Measurements from ENCODE around the gene CLTCL1.

The CLTCL1 gene

GRCh38 chr22:19224557-19224956 lies 67.0 kb downstream of the CLTCL1 start:
- H3K27ac ChIP-seq (ENCODE audit: low read depth in 2 of 2, low read length in 2 of 2): no peak overlapping the region
- no peaks in the 10 kb centered on the region for H3K9me3 ChIP-seq (ENCODE audit: control insufficient read depth in 2 of 2, low read length in 2 of 2)
- H3K27me3 ChIP-seq (ENCODE audit: control insufficient read depth in 2 of 2, insufficient read depth in 2 of 2, low read length in 2 of 2): no peaks in the 10 kb centered on the region
- H3K4me3 ChIP-seq (ENCODE audit: low read length in 2 of 2): no peak overlapping the region
- H3K4me1 ChIP-seq (ENCODE audit: control insufficient read depth in 2 of 2, insufficient read depth in 2 of 2, low read length in 2 of 2): no peaks in the 10 kb centered on the region
- no peak overlapping the region for H3K9ac ChIP-seq (ENCODE audit: low read depth in 1 of 2, low read length in 2 of 2)
- H3K36me3 ChIP-seq (ENCODE audit: control insufficient read depth in 2 of 2, insufficient read depth in 2 of 2, low read length in 2 of 2): peaks cover 0 to 14% of the 10 kb centered on the region in 2 donors

DNA sequence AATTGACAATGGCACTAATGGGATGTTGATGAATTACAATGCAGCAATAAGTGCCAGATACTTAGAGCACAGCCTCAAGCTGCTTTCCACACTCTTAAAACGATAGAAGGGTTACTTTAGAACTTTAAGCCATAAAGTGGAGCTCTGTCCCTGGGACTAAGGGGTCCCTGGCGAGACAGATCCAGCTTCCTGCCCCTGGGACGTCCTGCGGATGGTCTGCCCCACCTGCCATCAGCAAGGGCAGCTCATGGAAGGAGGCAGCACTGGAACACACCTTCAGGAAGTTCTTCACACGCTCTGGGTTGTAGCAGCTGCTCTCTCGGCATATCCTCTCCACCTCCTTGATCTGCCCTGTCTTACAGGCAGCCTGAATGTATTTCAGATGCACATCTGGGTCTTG lies 67.9 kb downstream of the CLTCL1 start:
- Histone ChIP-seq H3K36me3 (ENCODE audit: control insufficient read depth in 2 of 2, insufficient read depth in 2 of 2, low read length in 2 of 2) (peaks cover 0 to 14% of the 10 kb centered on the region in 2 donors), H3K9me3 (ENCODE audit: control insufficient read depth in 2 of 2, low read length in 2 of 2) (no peaks in the 10 kb centered on the region), H3K9ac (ENCODE audit: low read depth in 1 of 2, low read length in 2 of 2) (no peak overlapping the region), H3K4me1 (ENCODE audit: control insufficient read depth in 2 of 2, insufficient read depth in 2 of 2, low read length in 2 of 2) (peaks cover 0 to 3% of the 10 kb centered on the region in 2 donors), H3K27ac (ENCODE audit: low read depth in 2 of 2, low read length in 2 of 2) (no peak overlapping the region), H3K27me3 (ENCODE audit: control insufficient read depth in 2 of 2, insufficient read depth in 2 of 2, low read length in 2 of 2) (no peaks in the 10 kb centered on the region), H3K4me3 (ENCODE audit: low read length in 2 of 2) (no peak overlapping the region)

DNA sequence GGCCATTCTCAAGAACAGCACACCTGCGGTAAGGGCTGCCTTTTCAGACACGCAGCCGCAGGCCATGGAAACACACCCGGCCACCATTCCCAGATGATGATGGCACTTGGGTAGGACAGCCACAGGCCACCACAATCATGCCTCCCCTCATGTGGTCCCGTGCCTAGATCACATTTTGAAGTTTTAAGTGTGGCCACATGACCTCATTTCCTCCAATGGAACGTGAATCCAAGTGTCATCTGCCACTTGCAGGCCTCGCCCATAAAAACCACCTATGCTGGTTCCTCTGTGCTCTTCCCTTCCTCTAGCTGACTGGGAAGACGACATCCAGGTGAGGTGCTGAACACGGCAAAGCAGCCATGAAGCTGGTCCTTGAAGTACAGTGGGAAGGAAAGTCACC lies 68.4 kb downstream of the CLTCL1 start:
- H3K36me3 ChIP-seq (ENCODE audit: control insufficient read depth in 2 of 2, insufficient read depth in 2 of 2, low read length in 2 of 2): peaks cover 0 to 14% of the 10 kb centered on the region in 2 donors
- peaks cover 0 to 6% of the 10 kb centered on the region in 2 donors for H3K4me1 ChIP-seq (ENCODE audit: control insufficient read depth in 2 of 2, insufficient read depth in 2 of 2, low read length in 2 of 2)
- H3K9me3 ChIP-seq (ENCODE audit: control insufficient read depth in 2 of 2, low read length in 2 of 2): no peaks in the 10 kb centered on the region
- no peak overlapping the region for H3K9ac ChIP-seq (ENCODE audit: low read depth in 1 of 2, low read length in 2 of 2)
- H3K27me3 ChIP-seq (ENCODE audit: control insufficient read depth in 2 of 2, insufficient read depth in 2 of 2, low read length in 2 of 2): no peaks in the 10 kb centered on the region
- no peak overlapping the region for H3K4me3 ChIP-seq (ENCODE audit: low read length in 2 of 2)
- no peak overlapping the region for H3K27ac ChIP-seq (ENCODE audit: low read depth in 2 of 2, low read length in 2 of 2)

DNA sequence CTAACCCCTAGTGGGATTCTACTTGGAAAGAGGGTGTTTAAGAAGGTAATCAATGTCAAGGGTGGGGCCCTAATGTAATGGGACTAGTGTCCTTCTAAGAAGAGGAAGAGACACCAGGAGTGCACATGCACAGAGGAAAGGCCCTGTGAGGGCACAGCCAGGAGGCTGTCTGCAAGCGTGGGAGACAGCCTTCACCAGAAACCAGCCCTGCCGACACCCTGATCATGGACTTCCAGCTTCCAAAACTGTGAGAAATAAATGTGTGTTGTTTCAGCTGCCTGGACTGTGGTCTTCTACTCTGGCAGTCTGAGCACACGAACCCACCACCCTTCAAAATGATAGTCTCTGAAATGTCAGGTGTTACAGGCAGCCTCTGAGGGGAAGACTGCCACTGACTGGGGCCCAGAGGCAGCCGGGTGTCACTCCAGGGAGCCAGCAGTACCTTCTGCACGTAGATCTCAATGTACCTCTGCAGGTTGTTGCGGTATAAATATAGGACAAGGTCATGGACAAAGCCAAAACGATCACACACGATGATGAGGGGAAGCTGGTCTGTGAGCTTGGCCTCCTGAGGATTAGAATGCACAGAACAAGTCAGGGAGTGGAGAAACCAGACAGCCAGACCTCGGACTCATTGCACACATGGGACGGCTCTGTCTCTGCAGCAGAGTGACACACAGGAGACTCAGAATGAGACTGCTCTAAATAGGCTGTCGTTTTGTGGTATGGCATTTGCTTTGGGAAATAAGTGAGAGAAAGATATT lies 69.1 kb downstream of the CLTCL1 start:
- no peaks in the 10 kb centered on the region for H3K27me3 ChIP-seq (ENCODE audit: control insufficient read depth in 2 of 2, insufficient read depth in 2 of 2, low read length in 2 of 2)
- H3K27ac ChIP-seq (ENCODE audit: low read depth in 2 of 2, low read length in 2 of 2): no peak overlapping the region
- no peaks in the 10 kb centered on the region for H3K9me3 ChIP-seq (ENCODE audit: control insufficient read depth in 2 of 2, low read length in 2 of 2)
- peaks cover 0 to 9% of the 10 kb centered on the region in 2 donors for H3K4me1 ChIP-seq (ENCODE audit: control insufficient read depth in 2 of 2, insufficient read depth in 2 of 2, low read length in 2 of 2)
- no peak overlapping the region for H3K4me3 ChIP-seq (ENCODE audit: low read length in 2 of 2)
- peaks cover 0 to 14% of the 10 kb centered on the region in 2 donors for H3K36me3 ChIP-seq (ENCODE audit: control insufficient read depth in 2 of 2, insufficient read depth in 2 of 2, low read length in 2 of 2)
- no peak overlapping the region for H3K9ac ChIP-seq (ENCODE audit: low read depth in 1 of 2, low read length in 2 of 2)

- Histone ChIP-seq H3K4me1 (ENCODE audit: control insufficient read depth in 2 of 2, insufficient read depth in 2 of 2, low read length in 2 of 2) (peaks cover 0 to 9% of the 10 kb centered on the region in 2 donors), H3K27ac (ENCODE audit: low read depth in 2 of 2, low read length in 2 of 2) (no peak overlapping the region), H3K9ac (ENCODE audit: low read depth in 1 of 2, low read length in 2 of 2) (no peak overlapping the region), H3K4me3 (ENCODE audit: low read length in 2 of 2) (no peak overlapping the region), H3K27me3 (ENCODE audit: control insufficient read depth in 2 of 2, insufficient read depth in 2 of 2, low read length in 2 of 2) (no peaks in the 10 kb centered on the region), H3K9me3 (ENCODE audit: control insufficient read depth in 2 of 2, low read length in 2 of 2) (no peaks in the 10 kb centered on the region), H3K36me3 (ENCODE audit: control insufficient read depth in 2 of 2, insufficient read depth in 2 of 2, low read length in 2 of 2) (peaks cover 0 to 14% of the 10 kb centered on the region in 2 donors)
These were observed 70.7 kb downstream of the CLTCL1 start for GRCh38 chr22:19220867-19221266.

- Histone ChIP-seq H3K9me3 (ENCODE audit: control insufficient read depth in 2 of 2, low read length in 2 of 2) (no peaks in the 10 kb centered on the region), H3K4me1 (ENCODE audit: control insufficient read depth in 2 of 2, insufficient read depth in 2 of 2, low read length in 2 of 2) (peaks cover 0 to 9% of the 10 kb centered on the region in 2 donors), H3K9ac (ENCODE audit: low read depth in 1 of 2, low read length in 2 of 2) (no peak overlapping the region), H3K4me3 (ENCODE audit: low read length in 2 of 2) (no peak overlapping the region), H3K27me3 (ENCODE audit: control insufficient read depth in 2 of 2, insufficient read depth in 2 of 2, low read length in 2 of 2) (no peaks in the 10 kb centered on the region), H3K36me3 (ENCODE audit: control insufficient read depth in 2 of 2, insufficient read depth in 2 of 2, low read length in 2 of 2) (peaks cover 2 to 14% of the 10 kb centered on the region in 2 donors), H3K27ac (ENCODE audit: low read depth in 2 of 2, low read length in 2 of 2) (no peak overlapping the region)
These were observed 72.8 kb downstream of the CLTCL1 start for GRCh38 chr22:19218541-19219233.

DNA sequence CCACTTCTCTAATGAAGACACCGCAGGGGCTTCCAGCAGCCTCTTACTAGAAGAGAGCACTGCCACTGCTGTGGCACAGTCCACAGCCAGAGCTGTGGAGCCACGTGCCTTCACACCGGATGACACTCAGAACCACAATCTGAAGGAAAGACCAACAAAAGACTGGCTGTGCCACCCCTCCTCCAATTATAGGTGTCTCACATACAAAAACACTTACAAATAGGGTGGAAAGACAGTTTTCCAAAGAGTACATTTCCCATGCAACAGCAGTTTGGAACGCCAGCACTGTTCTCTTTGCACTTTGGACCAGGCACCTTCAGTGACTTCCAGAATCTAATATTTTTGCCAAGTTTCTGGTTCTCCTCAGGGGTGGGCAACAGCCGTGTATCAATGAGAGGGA lies 74.9 kb downstream of the CLTCL1 start:
- peaks cover 0 to 2% of the 10 kb centered on the region in 2 donors for H3K36me3 ChIP-seq (ENCODE audit: control insufficient read depth in 2 of 2, insufficient read depth in 2 of 2, low read length in 2 of 2)
- no peaks in the 10 kb centered on the region for H3K9me3 ChIP-seq (ENCODE audit: control insufficient read depth in 2 of 2, low read length in 2 of 2)
- H3K27me3 ChIP-seq (ENCODE audit: control insufficient read depth in 2 of 2, insufficient read depth in 2 of 2, low read length in 2 of 2): no peaks in the 10 kb centered on the region
- H3K4me1 ChIP-seq (ENCODE audit: control insufficient read depth in 2 of 2, insufficient read depth in 2 of 2, low read length in 2 of 2): peaks cover 0 to 9% of the 10 kb centered on the region in 2 donors
- no peak overlapping the region for H3K27ac ChIP-seq (ENCODE audit: low read depth in 2 of 2, low read length in 2 of 2)
- H3K4me3 ChIP-seq (ENCODE audit: low read length in 2 of 2): no peak overlapping the region
- H3K9ac ChIP-seq (ENCODE audit: low read depth in 1 of 2, low read length in 2 of 2): no peak overlapping the region

DNA sequence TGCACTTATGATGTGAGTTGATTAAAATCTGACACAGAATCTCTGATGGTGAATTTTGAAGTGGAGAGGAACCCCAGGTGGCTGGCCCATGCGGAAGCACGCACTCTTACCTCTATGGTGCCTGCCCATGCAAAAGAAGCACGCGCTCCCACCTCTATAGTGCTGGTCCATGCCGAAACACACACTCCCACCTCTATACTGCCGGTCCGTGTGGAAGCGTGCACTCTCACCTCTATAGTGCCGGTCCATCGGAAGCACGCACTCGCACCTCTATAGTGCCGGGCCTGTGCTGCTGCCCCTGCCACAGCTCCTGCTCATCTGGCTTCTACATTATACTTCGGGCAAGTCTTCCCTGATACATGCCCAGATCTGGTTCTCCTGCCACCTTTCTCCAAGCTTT lies 76.2 kb downstream of the CLTCL1 start:
- Histone ChIP-seq H3K9me3 (ENCODE audit: control insufficient read depth in 2 of 2, low read length in 2 of 2) (no peaks in the 10 kb centered on the region), H3K36me3 (ENCODE audit: control insufficient read depth in 2 of 2, insufficient read depth in 2 of 2, low read length in 2 of 2) (peaks cover 0 to 2% of the 10 kb centered on the region in 2 donors), H3K4me3 (ENCODE audit: low read length in 2 of 2) (no peak overlapping the region), H3K27me3 (ENCODE audit: control insufficient read depth in 2 of 2, insufficient read depth in 2 of 2, low read length in 2 of 2) (no peaks in the 10 kb centered on the region), H3K9ac (ENCODE audit: low read depth in 1 of 2, low read length in 2 of 2) (no peak overlapping the region), H3K27ac (ENCODE audit: low read depth in 2 of 2, low read length in 2 of 2) (no peak overlapping the region), H3K4me1 (ENCODE audit: control insufficient read depth in 2 of 2, insufficient read depth in 2 of 2, low read length in 2 of 2) (peaks cover 0 to 9% of the 10 kb centered on the region in 2 donors)

- no peaks in the 10 kb centered on the region for H3K27me3 ChIP-seq (ENCODE audit: control insufficient read depth in 2 of 2, insufficient read depth in 2 of 2, low read length in 2 of 2)
- H3K4me1 ChIP-seq (ENCODE audit: control insufficient read depth in 2 of 2, insufficient read depth in 2 of 2, low read length in 2 of 2): peaks cover 0 to 9% of the 10 kb centered on the region in 2 donors
- H3K4me3 ChIP-seq (ENCODE audit: low read length in 2 of 2): no peak overlapping the region
- no peak overlapping the region for H3K27ac ChIP-seq (ENCODE audit: low read depth in 2 of 2, low read length in 2 of 2)
- no peak overlapping the region for H3K9ac ChIP-seq (ENCODE audit: low read depth in 1 of 2, low read length in 2 of 2)
- H3K36me3 ChIP-seq (ENCODE audit: control insufficient read depth in 2 of 2, insufficient read depth in 2 of 2, low read length in 2 of 2): peaks cover 2 to 5% of the 10 kb centered on the region in 2 donors
- H3K9me3 ChIP-seq (ENCODE audit: control insufficient read depth in 2 of 2, low read length in 2 of 2): no peaks in the 10 kb centered on the region
These were observed 77.4 kb downstream of the CLTCL1 start for GRCh38 chr22:19214078-19214473.

GRCh38 chr22:19213442-19214077 lies 78.0 kb downstream of the CLTCL1 start:
- Histone ChIP-seq H3K36me3 (ENCODE audit: control insufficient read depth in 2 of 2, insufficient read depth in 2 of 2, low read length in 2 of 2) (peaks cover 2 to 5% of the 10 kb centered on the region in 2 donors), H3K27me3 (ENCODE audit: control insufficient read depth in 2 of 2, insufficient read depth in 2 of 2, low read length in 2 of 2) (no peaks in the 10 kb centered on the region), H3K4me3 (ENCODE audit: low read length in 2 of 2) (no peak overlapping the region), H3K9ac (ENCODE audit: low read depth in 1 of 2, low read length in 2 of 2) (no peak overlapping the region), H3K27ac (ENCODE audit: low read depth in 2 of 2, low read length in 2 of 2) (no peak overlapping the region), H3K9me3 (ENCODE audit: control insufficient read depth in 2 of 2, low read length in 2 of 2) (no peaks in the 10 kb centered on the region), H3K4me1 (ENCODE audit: control insufficient read depth in 2 of 2, insufficient read depth in 2 of 2, low read length in 2 of 2) (peaks cover 0 to 5% of the 10 kb centered on the region in 2 donors)
